HCT116 (cell line): ENCODE results near the gene UBE2L5. TPM values are rescaled to one million over a fixed set of nuclear protein-coding genes. Genes with fewer than 3 reads are reported as not detected.

Experiments used
- ATAC-seq: fragments of 200-7000 bp; cut with Tn5 transposase; 2 replicates; pipeline ENCODE4 v1.9.1; 2020; ENCODE audit warnings: mild to moderate bottlenecking, moderate library complexity
- BruUV-seq: library from RNA; stranded (reverse); fragments of 400-500 nt; replicated peaks from 2 replicates; lab custom pipeline; 2021; lab: Mats Ljungman, UMichigan
- CTCF ChIA-PET: fragments of 300-600 bp; sonication (Branson Sonifier 250); formaldehyde crosslinking; loops from one replicate; lab custom pipeline; 2021; ENCODE audit warnings: antibody characterized with exemption; lab: Charles Lee
- POLR2A ChIA-PET: fragments of 300-600, 350-600 bp; sonication (Branson Sonifier 250); formaldehyde crosslinking; loops from one replicate; lab custom pipeline; 2021; ENCODE audit warnings: antibody characterized with exemption; lab: Charles Lee
- RAD21 ChIA-PET, 2 experiments: fragments of 300-600 bp; sonication (Branson Sonifier 250); formaldehyde crosslinking; loops; one replicate each; lab custom pipeline; 2023; ENCODE audit warnings: low total read pairs in 2 of 2; ENCODE audit not compliant: uncharacterized antibody in 2 of 2, unreplicated experiment in 2 of 2, low non-redundant PET in 1 of 2; lab: Charles Lee
- DNase-seq: peaks from one replicate; pipeline ENCODE4 v3.0.0-alpha.2; 2010; ENCODE audit warnings: low read depth, low spot score
- H2AFZ ChIP-seq: fragments of 200-600 bp; shearing (Covaris generic), sonication (generic); 2 replicates; pipeline ENCODE4 v1.6.1; 2017; ENCODE audit warnings: low read depth, mixed run types, mixed read lengths, antibody characterized with exemption, low read length; ENCODE audit not compliant: poor library complexity, severe bottlenecking
- H3K27ac ChIP-seq: 2 replicates; pipeline ENCODE4 v1.5.1; 2012; ENCODE audit warnings: low read depth, low read length
- H3K27me3 ChIP-seq: fragments of 200-600 bp; sonication (generic); 2 replicates; pipeline ENCODE4 v1.6.1; 2016; ENCODE audit warnings: mixed run types, low read length, mixed read lengths; ENCODE audit not compliant: insufficient read depth
- H3K36me3 ChIP-seq, 2 experiments: fragments of 200-500 bp in 1 of 2; fragments of 200-600 bp in 1 of 2; sonication (Bioruptor generic) in 1 of 2; sonication (generic) in 1 of 2; 2 replicates each; pipeline versions ENCODE4 v1.5.1 to v1.6.1; 2014 to 2016; ENCODE audit warnings: low read length in 2 of 2, inconsistent platforms in 1 of 2, mixed read lengths in 1 of 2, mixed run types in 1 of 2; ENCODE audit not compliant: insufficient read depth in 2 of 2, control insufficient read depth in 1 of 2
- H3K4me1 ChIP-seq, 2 experiments: fragments of 200-600 bp in 1 of 2; sonication (generic) in 1 of 2; 2 replicates each; pipeline versions ENCODE4 v1.5.1 to v1.6.1; 2012 to 2017; ENCODE audit warnings: low read length in 2 of 2, inconsistent platforms in 1 of 2, mild to moderate bottlenecking in 1 of 2, mixed read lengths in 1 of 2, mixed run types in 1 of 2, moderate library complexity in 1 of 2; ENCODE audit not compliant: insufficient read depth in 2 of 2, control insufficient read depth in 1 of 2
- H3K4me2 ChIP-seq: fragments of 200-600 bp; sonication (generic); 2 replicates; pipeline ENCODE4 v1.6.1; 2017; ENCODE audit warnings: mixed run types, low read length, mixed read lengths
- H3K4me3 ChIP-seq, 2 experiments: fragments of 200-600 bp in 1 of 2; sonication (generic) in 1 of 2; replicated peaks in 1 of 2; 2 replicates each; pipeline ENCODE4 v1.5.1; 2011 to 2016; ENCODE audit warnings: low read length in 2 of 2, control low read depth in 1 of 2, low read depth in 1 of 2, mild to moderate bottlenecking in 1 of 2, mixed read lengths in 1 of 2, mixed run types in 1 of 2
- H3K79me2 ChIP-seq: fragments of 200-600 bp; sonication (generic); 2 replicates; pipeline ENCODE4 v1.6.1; 2017; ENCODE audit warnings: mild to moderate bottlenecking, mixed run types, low read length, moderate library complexity, mixed read lengths; ENCODE audit not compliant: insufficient read depth
- H3K9ac ChIP-seq: fragments of 200-600 bp; sonication (generic); 2 replicates; pipeline ENCODE4 v1.6.1; 2016; ENCODE audit warnings: low read length, mixed read lengths
- H3K9me2 ChIP-seq: fragments of 200-600 bp; sonication (generic), shearing (Covaris generic); 2 replicates; pipeline ENCODE4 v1.6.1; 2017; ENCODE audit warnings: mixed run types, mild to moderate bottlenecking, moderate library complexity; ENCODE audit not compliant: insufficient read depth
- H3K9me3 ChIP-seq, 2 experiments: fragments of 200-500 bp in 1 of 2; fragments of 200-600 bp in 1 of 2; sonication (Bioruptor generic) in 1 of 2; sonication (generic) in 1 of 2; 2 replicates each; pipeline ENCODE4 v1.6.1; 2014 to 2017; ENCODE audit warnings: low read length in 2 of 2, mixed read lengths in 2 of 2, inconsistent platforms in 1 of 2, low read depth in 1 of 2, mild to moderate bottlenecking in 1 of 2, mixed run types in 1 of 2, moderate library complexity in 1 of 2; ENCODE audit not compliant: control insufficient read depth in 1 of 2, insufficient read depth in 1 of 2
- H4K20me1 ChIP-seq: fragments of 200-600 bp; sonication (generic), shearing (Covaris generic); 2 replicates; pipeline ENCODE4 v1.6.1; 2017; ENCODE audit warnings: mixed run types, mild to moderate bottlenecking, moderate library complexity; ENCODE audit not compliant: insufficient read depth
- EGR1 ChIP-seq: IDR thresholded peaks from 2 replicates; pipeline ENCODE4 v1.6.1; 2012; ENCODE audit warnings: low read depth
- ELF1 ChIP-seq: IDR thresholded peaks from 2 replicates; pipeline ENCODE4 v1.6.1; 2012; ENCODE audit warnings: low read depth, borderline replicate concordance
- EZH2phosphoT487 ChIP-seq: fragments of 200-600 bp; IDR thresholded peaks from 2 replicates; pipeline ENCODE4 v1.6.1; 2018; ENCODE audit warnings: antibody characterized with exemption, borderline replicate concordance
- YY1 ChIP-seq: IDR thresholded peaks from 2 replicates; pipeline ENCODE4 v1.6.1; 2011; ENCODE audit warnings: low read length, low read depth, moderate library complexity, mild to moderate bottlenecking; ENCODE audit not compliant: insufficient replicate concordance; ENCODE audit errors: extremely low read depth
- ZFX ChIP-seq: fragments of 450-650 bp; IDR thresholded peaks from 2 replicates; pipeline ENCODE4 v1.6.1; 2017
- ZNF274 ChIP-seq: fragments of 200-500 bp; sonication (Bioruptor generic); IDR thresholded peaks from 2 replicates; pipeline ENCODE4 v1.6.1; 2014; ENCODE audit warnings: mild to moderate bottlenecking, low read depth, low read length, inconsistent platforms
- intact Hi-C: fragments of 100-400 bp; cut with micrococcal nuclease; formaldehyde crosslinking; loops from 2 replicates; pipeline ENCODE4 v1.10.0; 2022
- total RNA-seq: library from RNA; stranded (reverse); gene quantifications from one replicate; pipeline ENCODE4 v1.2.1, GENCODE V29; 2021; ENCODE audit not compliant: unreplicated experiment
- TF ChIP-seq, protein P1 (sequence below): IDR thresholded peaks from 2 replicates; pipeline ENCODE4 v1.6.1; 2012

UBE2L5 gene
- total RNA-seq, 1 experiment from 2014 or later = 0.15 TPM

DNA sequence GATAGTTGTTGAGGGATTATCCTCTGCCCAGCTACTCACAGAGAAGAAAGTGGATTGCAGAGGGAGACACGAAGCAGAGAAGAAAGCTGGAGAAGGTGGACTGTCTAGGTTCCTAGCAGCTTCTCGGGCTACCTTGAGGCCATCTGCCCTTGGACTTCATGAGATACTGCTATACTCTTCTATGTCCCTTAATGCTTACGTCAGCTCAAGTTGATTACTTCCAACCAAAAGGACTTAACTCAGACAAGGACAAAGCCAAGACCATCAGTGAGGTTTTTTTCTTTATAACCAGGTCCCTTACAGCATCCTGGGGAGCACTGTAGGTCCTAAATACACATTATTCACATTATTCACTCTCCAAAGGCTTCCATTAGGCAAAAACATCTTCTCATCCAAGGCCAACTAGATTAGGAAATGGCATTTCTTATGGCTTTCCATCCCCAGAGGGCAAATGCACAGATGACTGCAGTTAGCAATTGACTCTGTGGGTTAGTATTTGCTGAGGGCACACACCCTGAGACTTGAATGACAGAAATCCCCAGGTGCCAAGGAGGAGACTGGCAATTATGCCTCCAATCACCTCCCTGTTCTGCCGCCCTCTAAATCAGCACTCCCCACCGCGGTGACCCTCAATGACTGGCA, 4.1 kb upstream of the UBE2L5 start:
- ChIA-PET RAD21 (no interaction called here), POLR2A (interaction anchor here (1.5 kb wide), 1 partner anchor 12 kb away, joined by 3 read pairs; no protein-coding TSS in a partner anchor), CTCF (no interaction called here)
- Histone ChIP-seq H3K9ac (no peak overlapping the region), H4K20me1 (no peaks in the 10 kb centered on the region), H3K4me1 (peaks cover 10 to 23% of the 10 kb centered on the region in 2 experiments), H3K27me3 (no peaks in the 10 kb centered on the region), H3K4me3 (no peak overlapping the region), H3K36me3 (no peaks in the 10 kb centered on the region), H2AFZ (no peak overlapping the region), H3K9me2 (no peaks in the 10 kb centered on the region), H3K27ac (no peak overlapping the region), H3K9me3 (no peaks in the 10 kb centered on the region), H3K4me2 (no peak overlapping the region), H3K79me2 (no peaks in the 10 kb centered on the region)
- no TSS peak for BruUV-seq
- no peak for DNase-seq
- ATAC-seq = no peak
- TF ChIP-seq EGR1 (no peak), EZH2phosphoT487 (no peak), YY1 (no peak), ZNF274 (no peak), ZFX (no peak)
- intact Hi-C loops = no loop called here

DNA sequence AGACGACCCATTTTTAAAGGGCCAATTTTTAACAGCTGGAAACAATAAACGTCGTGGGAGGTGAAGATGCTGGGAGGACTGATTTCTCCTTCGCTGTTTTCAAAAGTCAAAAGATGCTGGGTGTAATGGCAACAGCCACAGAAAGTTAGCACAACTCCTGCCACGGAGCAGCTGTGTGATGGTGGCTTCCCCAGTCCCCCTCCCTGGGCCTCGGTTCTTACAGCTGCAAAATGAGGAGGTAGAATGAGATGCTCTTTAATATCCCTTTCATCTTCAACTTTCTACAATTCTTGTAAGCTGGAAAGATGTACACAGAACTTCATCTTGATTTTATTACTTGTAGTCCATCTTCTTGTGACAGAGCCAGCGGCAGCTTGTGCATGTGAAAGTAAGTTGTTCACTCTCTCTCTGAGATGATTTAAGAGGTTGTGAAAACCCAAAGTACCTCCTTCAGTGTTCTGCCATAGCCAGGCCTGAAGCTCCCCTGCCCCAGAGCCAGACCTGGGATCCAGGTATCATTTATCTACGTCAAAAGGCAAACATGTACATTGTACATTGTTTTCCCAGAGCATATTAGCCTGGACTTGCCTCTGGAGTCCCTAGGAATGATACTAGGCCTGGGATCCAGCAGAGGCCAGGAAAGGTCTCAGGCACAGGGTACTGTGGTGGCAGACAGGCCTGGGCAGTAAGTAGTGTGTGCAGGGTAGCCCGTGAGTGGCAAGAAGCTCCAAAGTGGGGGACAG, 3.4 kb upstream of the UBE2L5 start:
- POLR2A ChIA-PET = no interaction called here
- TF ChIP-seq YY1 (no peak), ELF1 (no peak), ZFX (no peak)
- TF ChIP-seq, protein P1, sequence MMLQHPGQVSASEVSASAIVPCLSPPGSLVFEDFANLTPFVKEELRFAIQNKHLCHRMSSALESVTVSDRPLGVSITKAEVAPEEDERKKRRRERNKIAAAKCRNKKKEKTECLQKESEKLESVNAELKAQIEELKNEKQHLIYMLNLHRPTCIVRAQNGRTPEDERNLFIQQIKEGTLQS = no peak
- ATAC-seq = no peak
- CTCF ChIA-PET = no interaction called here
- Histone ChIP-seq H3K79me2 (no peaks in the 10 kb centered on the region), H3K4me1 (peaks cover 13 to 26% of the 10 kb centered on the region in 2 experiments), H3K9me2 (no peaks in the 10 kb centered on the region), H3K27ac (no peak overlapping the region), H3K9ac (no peak overlapping the region), H3K36me3 (no peaks in the 10 kb centered on the region), H3K4me3 (no peak overlapping the region), H3K9me3 (no peaks in the 10 kb centered on the region), H3K4me2 (no peak overlapping the region), H4K20me1 (no peaks in the 10 kb centered on the region), H3K27me3 (no peaks in the 10 kb centered on the region), H2AFZ (no peak overlapping the region)
- no peak for DNase-seq
- RAD21 ChIA-PET = no interaction called here
- intact Hi-C loops = no loop called here
- no TSS peak for BruUV-seq
